ENCODE results near the gene WWC1.
"Not testable (repeated sequence)": the region's sequence is repeated elsewhere in the genome, so short reads cannot be mapped to it uniquely, and the experiment has no call there.

The WWC1 gene

DNA sequence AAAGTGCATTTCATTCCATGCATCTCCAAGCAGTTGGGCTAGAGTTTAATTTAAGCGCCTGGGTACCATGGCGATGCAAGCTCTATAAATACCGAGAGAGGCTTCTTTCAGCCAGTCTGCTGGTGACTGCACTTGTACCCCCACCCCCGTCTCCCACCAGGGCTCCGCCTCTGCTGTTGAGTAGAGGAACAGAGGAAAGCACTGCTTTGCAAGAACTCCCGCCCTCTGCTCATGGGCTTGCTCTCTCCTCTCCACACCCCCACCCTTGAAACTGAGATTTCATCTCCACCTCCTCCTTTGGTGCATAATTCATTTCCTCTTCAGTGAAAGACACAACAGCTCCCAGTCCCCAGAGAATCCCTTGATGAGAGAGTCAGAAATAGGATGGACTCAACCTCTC lies 5.1 kb upstream of the WWC1 start:
- DNase-seq: peak in 16 of 56 donors; percentile 17 to 71 (median 38)

DNA sequence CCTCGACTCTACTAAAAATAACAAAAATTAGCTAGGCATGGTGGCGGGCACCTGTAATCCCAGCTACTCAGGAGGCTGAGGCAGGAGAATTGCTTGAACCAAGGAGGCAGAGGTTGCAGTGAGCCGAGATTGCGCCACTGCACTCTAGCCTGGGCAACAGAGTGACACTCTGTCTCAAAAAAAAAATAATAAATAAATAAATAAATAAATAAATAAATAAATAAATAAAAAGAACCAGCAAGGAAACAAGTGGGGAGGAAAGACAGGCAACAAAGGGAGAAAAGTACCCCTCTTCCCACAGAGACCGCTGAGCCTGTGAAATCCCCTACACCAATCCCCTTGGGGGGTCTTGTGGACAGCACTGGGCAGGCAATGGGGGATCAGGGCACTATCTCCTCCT lies 4.6 kb upstream of the WWC1 start:
- DNase-seq: not testable (repeated sequence)

- no peak for DNase-seq
Measured at GRCh38 chr5:168287362-168287761, 4.1 kb upstream of the WWC1 start.

DNA sequence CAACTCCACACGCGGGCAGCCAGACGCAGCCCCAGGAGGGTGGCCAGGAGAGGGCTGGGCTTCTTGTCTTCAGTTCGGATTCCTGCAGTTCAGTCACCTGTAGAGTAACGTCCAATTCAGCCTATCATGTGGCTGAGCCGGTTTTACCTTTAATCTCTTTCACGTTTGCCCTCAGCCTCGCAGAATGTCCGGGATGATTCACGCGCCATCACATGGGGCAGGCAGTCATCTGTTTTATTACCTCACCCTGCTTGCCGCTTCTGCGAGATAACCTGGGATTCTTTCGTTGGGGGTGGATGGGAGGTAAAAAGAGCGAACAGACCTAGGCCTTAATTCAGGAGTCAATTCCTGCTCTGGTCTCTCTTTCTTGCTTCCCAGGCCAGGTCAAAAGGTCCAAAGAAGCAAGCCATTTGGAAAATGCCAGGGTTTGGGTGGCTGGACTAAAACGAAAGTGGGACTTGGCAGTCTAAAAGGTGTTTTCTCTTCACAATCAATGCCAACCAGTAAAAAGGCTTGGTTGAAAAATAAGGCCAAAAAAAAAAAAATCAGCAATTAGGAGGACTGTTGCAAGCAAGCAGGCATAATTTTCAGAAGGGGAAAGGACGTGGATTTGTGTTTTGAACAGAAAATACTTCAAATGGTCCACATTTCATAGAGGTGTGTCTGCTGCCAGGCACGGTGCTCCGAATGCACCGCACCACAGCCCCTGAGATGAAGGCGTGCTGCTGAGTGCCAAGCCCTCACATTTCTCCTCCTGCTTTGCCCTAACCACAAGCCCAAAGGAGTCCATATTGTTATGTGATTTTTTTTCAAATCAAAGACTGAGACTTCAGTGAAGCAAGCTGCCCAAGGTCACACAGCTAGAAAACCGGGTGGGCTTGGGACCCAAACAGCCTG lies 2.8 kb upstream of the WWC1 start:
- peak in 2 of 56 donors; percentile 6 to 11 for DNase-seq

DNA sequence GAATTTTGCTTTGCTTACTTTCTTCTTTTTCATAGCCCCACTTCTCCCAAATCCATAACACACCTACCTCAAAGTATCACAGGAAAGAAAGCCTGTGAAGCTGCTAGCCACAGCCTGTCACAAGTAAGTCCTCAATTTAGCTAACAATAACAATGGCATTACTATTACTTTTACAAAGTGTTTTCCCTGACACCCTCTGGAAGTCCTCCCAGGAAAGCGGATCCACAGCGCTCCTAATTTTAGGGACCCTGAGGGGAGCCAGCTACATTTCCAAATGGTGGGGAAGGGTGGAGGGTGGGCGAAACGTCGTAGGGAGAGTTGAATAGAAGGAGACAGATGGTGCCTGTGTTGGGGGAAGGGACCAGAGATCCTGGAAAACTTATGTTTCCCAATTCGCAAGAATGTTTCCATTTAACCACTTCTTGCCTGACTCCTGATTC lies 523 bp upstream of the WWC1 start:
- no peak for DNase-seq

- peak in 3 of 56 donors; percentile 3 to 26 (median 17) for DNase-seq
Measured at GRCh38 chr5:168291964-168292785, 730 bp downstream of the WWC1 start.

DNA sequence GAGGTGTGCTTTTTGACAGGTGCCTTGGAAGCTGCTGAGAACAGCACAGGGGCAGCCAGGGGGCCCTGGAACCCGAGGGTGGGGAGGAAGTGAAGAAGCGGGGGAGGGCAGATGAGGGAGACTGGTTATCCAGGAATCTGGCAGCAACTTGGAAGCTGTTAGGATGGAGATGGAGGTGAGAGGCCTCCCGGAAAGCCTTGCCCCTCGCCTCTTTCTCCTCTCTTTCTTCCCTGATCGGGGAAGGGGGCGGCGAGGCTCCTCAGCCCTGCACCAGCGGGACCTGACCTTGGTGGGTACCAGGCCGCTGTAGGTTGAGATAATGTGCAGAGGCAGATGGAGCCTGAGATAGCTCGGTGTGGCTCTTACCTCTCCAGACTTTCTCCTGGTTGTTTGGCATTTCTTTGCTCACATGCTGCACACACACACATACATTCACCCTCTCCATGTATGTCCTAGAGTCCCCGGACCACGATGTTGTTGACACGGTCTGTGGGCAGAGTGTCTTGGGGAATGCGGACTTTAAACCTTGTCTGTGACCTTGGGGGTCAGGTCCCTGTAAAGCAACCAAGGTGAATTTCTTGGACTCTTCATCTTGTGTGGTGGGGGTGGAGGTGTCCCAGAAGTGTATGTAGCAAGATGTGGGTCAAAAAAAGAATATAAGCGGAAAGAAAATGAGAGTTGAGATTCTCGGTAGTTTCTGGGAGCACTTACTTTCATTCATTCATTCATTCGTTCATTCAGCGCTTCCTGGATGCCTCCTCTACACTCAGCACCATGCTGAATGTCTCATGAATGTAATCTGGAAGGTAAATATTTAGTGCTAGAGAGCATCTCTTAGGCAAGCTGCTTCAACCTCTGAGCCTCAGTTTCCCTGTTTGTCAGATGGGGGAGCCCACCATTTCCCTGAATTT lies 1.6 kb downstream of the WWC1 start:
- DNase-seq: no peak

DNA sequence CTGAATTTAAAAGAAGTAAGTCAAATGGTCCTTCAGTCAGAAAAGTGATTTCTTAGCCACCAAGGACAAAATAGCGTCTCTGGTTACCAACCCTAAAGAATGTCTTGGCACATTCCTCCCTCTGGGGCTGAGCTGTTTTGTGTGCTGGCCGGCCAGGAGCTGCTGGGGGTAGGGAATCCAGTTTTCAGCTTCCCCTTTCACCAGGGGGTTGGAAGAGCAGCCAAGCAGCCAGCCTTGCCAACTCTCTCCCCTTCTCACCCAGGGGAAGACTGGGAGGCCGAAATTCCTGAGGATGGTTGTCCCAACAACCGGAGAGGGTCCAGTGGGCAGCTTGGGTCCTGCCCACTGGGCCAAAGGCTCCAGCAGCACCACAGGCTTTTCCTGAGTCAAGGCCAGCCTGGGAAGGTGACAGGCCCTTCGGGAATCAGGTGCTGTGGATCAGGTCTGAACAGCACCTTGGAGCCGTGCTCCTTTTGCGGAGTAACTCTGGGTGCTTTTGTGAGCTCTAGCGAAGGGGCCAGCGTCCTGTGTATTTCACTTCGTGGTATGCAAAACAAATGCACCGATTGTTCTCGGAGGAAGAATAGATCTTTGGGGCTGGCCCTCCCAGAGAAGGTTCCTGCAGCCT lies 4.2 kb downstream of the WWC1 start:
- DNase-seq: peak in 46 of 56 donors; percentile 12 to 85 (median 52)

- DNase-seq: no peak
Measured at GRCh38 chr5:168296682-168297081, 5.2 kb downstream of the WWC1 start.

- no peak for DNase-seq
Measured at GRCh38 chr5:168298949-168299348, 7.5 kb downstream of the WWC1 start.

- DNase-seq: peak in 4 of 56 donors; percentile 8 to 38 (median 24)
Measured at GRCh38 chr5:168299372-168299771, 7.9 kb downstream of the WWC1 start.

DNA sequence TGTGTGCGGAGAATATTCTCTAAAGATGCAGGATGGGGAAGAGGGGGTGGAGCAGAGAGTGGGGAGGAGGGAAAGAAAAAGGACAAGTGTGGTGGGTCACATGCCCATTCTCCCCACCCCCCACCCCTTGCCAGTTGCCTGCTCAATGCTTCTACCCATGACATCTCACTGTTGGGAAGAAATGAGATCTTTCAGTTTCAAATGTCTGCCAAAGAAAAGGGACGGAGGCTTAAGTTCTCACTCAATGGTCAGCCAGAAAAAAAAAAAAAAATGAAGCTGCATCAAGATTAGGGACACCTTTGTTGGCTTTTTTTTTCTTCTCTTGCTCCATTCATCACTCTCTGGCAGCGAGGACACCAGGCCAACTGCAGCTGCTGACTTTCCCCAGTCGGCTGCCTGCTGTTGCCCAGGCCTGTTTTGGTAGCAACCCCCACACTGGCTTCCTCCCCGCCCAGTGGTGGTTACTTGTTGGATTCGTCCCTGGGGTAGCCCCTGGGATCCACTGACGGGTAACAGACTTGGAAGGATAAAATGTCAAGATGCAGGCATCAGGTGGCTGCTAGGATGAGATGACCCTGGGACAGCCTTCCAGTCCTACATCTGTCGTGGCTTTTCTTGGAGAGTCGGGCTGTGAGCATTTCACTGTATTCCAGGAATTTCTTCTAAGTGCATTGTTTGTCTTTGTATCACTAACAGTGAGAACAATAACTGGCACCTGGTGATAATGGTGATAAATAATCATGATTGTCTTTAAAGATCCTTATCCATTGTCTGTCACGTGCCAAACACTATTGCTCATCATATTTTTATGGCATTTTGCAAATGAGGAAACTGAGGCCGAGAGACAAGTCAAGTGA lies 9.1 kb downstream of the WWC1 start:
- DNase-seq: peak in 10 of 56 donors; percentile 15 to 41 (median 22)

- peak in 4 of 56 donors; percentile 19 to 40 (median 31) for DNase-seq
Measured at GRCh38 chr5:168301593-168302390, 10.3 kb downstream of the WWC1 start.

- DNase-seq: no peak
Measured at GRCh38 chr5:168302785-168303184, 11.3 kb downstream of the WWC1 start.

DNA sequence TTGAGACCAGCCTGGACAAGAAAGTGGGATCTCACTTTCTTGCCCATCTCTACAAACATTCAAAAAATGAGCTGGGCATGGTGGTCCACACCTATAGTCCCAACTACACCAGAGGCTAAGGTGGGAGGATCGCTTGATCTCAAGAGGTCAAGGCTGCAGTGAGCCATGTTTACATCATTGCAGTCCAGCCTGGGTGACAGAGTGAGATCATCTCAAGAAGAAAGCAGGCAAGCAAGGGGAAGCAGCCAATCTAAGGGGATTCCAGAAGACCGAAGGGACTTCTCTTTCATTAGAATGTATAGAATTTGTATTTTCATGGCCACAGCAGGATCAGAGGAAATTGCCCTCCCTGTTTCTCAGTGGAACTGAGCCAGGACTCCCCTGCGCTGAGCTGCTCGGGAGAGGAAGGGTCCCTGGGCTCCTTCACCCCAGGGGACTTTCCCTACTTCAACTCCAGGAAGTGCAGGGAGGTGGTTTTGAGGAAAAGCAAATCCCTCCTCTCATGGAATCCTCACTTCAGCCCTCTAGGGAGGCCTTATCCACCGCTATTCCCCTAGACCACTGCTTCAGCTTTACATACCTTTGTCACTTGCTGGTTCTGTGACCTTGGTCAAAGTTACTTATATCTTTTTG lies 12.1 kb downstream of the WWC1 start:
- DNase-seq: no peak

GRCh38 chr5:168304349-168304748 lies 12.9 kb downstream of the WWC1 start:
- no peak for DNase-seq

DNA sequence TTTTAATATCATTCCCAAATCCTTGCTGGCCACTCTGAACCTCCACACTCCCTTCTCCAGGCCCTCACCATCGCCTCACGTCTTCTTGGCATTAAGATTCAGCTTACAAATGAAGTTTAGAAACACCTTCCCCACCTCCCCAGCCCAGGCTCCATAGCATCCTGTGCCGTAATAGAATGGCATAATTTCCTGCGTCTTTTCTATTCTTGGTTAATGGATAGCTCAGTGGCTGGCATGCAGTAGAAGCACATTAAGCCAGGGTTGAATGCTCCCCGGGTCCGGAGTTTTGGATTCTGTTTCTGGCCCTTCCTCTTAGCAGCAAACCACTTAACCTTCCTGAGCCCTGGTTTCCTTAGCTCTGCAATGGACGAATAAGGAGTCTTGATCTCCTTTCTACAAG lies 13.8 kb downstream of the WWC1 start:
- peak in 2 of 56 donors; percentile 17 to 23 for DNase-seq

- DNase-seq: no peak
Measured at GRCh38 chr5:168307022-168307421, 15.6 kb downstream of the WWC1 start.

Data from nucleus accumbens (tissue), 56 donors.